ENCODE measurements around the gene MYH6.

Gene MYH6

GRCh38 chr14:23364164-23365035 lies 43.7 kb downstream of the MYH6 start:
- peak overlapping the region; percentile 61 for H3K4me3 ChIP-seq (ENCODE audit: low read depth, low read length)
- no peak for TF ChIP-seq CTCF (IDR thresholded peaks at IDR 0.05; ENCODE audit: low read depth, low read length)

- no peak overlapping the region for H3K4me3 ChIP-seq (ENCODE audit: low read depth, low read length)
- TF ChIP-seq CTCF (IDR thresholded peaks at IDR 0.05; ENCODE audit: low read depth, low read length) = no peak
Observed at GRCh38 chr14:23362200-23362599, 45.9 kb downstream of the MYH6 start.

- no peak for TF ChIP-seq CTCF (IDR thresholded peaks at IDR 0.05; ENCODE audit: low read depth, low read length)
- H3K4me3 ChIP-seq (ENCODE audit: low read depth, low read length) = no peak overlapping the region
Observed at GRCh38 chr14:23361763-23362162, 46.3 kb downstream of the MYH6 start.

GRCh38 chr14:23361320-23361719 lies 46.8 kb downstream of the MYH6 start:
- no peak overlapping the region for H3K4me3 ChIP-seq (ENCODE audit: low read depth, low read length)
- no peak for TF ChIP-seq CTCF (IDR thresholded peaks at IDR 0.05; ENCODE audit: low read depth, low read length)

- H3K4me3 ChIP-seq (ENCODE audit: low read depth, low read length) = no peak overlapping the region
- TF ChIP-seq CTCF (IDR thresholded peaks at IDR 0.05; ENCODE audit: low read depth, low read length) = no peak
Observed at GRCh38 chr14:23360496-23360895, 47.6 kb downstream of the MYH6 start.

- no peak for TF ChIP-seq CTCF (IDR thresholded peaks at IDR 0.05; ENCODE audit: low read depth, low read length)
- H3K4me3 ChIP-seq (ENCODE audit: low read depth, low read length) = no peak overlapping the region
Observed at GRCh38 chr14:23359722-23360447, 48.2 kb downstream of the MYH6 start.

- H3K4me3 ChIP-seq (ENCODE audit: low read depth, low read length) = no peak overlapping the region
- no peak for TF ChIP-seq CTCF (IDR thresholded peaks at IDR 0.05; ENCODE audit: low read depth, low read length)
Observed at GRCh38 chr14:23359167-23359626, 48.9 kb downstream of the MYH6 start.

Data from WI38 (cell line).